ENCODE measurements around the gene CFAP119. TPM values are rescaled to one million over a fixed set of nuclear protein-coding genes. Genes with fewer than 3 reads are reported as not detected.

CFAP119 gene
- total RNA-seq, 2 donors from 2014 or later, result 3.1 to 13.2 TPM

Small RNA genes lying within 50 kb of the gene (small RNA-seq; reads per million reads assigned to genes)
- 0.65 to 1.1 reads per million in 2 donors for gene SNORA30

Other genes with a start within 250 kb of the CFAP119 start
- 10 to 100 TPM; 46.5 to 61.1 TPM for gene ZNF768, start 235.5 kb downstream of the CFAP119 start, total RNA-seq
- gene ZNF747, start 227.2 kb downstream of the CFAP119 start, total RNA-seq, result 10 to 100 TPM; 15.8 to 22.6 TPM
- gene ZNF764, start 203.7 kb downstream of the CFAP119 start, total RNA-seq, result 10 to 100 TPM; 15.7 to 22.5 TPM
- gene ZNF688, start 190.3 kb downstream of the CFAP119 start, total RNA-seq, result 10 to 100 TPM; 20.4 to 21.5 TPM
- gene ZNF785, start 176.4 kb downstream of the CFAP119 start, total RNA-seq, result 10 to 100 TPM; 16.9 to 18.9 TPM
- 10 to 100 TPM; 13.4 to 17.8 TPM for gene ZNF689, start 151.7 kb downstream of the CFAP119 start, total RNA-seq
- 10 to 100 TPM; 37.5 to 66.7 TPM for gene PRR14, start 111.1 kb downstream of the CFAP119 start, total RNA-seq
- 100 to 1,000 TPM in 1 of 2 donors, 10 to 100 TPM in 1; 49.0 to 106 TPM for gene FBRS, start 103.6 kb downstream of the CFAP119 start, total RNA-seq
- gene SRCAP, start 62.9 kb downstream of the CFAP119 start, total RNA-seq, result 10 to 100 TPM; 42.8 to 79.0 TPM
- gene PHKG2, start 13.6 kb downstream of the CFAP119 start, total RNA-seq, result 10 to 100 TPM; 37.2 to 45.2 TPM
- gene RNF40, start 260 bp upstream of the CFAP119 start, total RNA-seq, result 100 to 1,000 TPM in 1 of 2 donors, 10 to 100 TPM in 1; 89.9 to 113 TPM
- 10 to 100 TPM; 17.9 to 24.0 TPM for gene ZNF629, start 25.1 kb upstream of the CFAP119 start, total RNA-seq
- 10 to 100 TPM; 54.2 to 54.8 TPM for gene BCL7C, start 132.0 kb upstream of the CFAP119 start, total RNA-seq
- gene CTF1, start 134.6 kb upstream of the CFAP119 start, total RNA-seq, result 10 to 100 TPM in 1 of 2 donors, 1 to 10 TPM in 1; 9.8 to 13.9 TPM
- 100 to 1,000 TPM in 1 of 2 donors, 10 to 100 TPM in 1; 23.5 to 125 TPM for gene FBXL19, start 161.5 kb upstream of the CFAP119 start, total RNA-seq
- 100 to 1,000 TPM in 1 of 2 donors, 10 to 100 TPM in 1; 74.6 to 114 TPM for gene ORAI3, start 187.0 kb upstream of the CFAP119 start, total RNA-seq
- 10 to 100 TPM in 1 of 2 donors, 1 to 10 TPM in 1; 10.0 to 29.1 TPM for gene SETD1A, start 195.7 kb upstream of the CFAP119 start, total RNA-seq
- gene HSD3B7, start 223.1 kb upstream of the CFAP119 start, total RNA-seq, result 10 to 100 TPM; 10.3 to 10.7 TPM
- gene STX1B, start 248.6 kb upstream of the CFAP119 start, total RNA-seq, result under 1 TPM; 0.36 to 0.91 TPM

All from prostate gland (tissue), 2 donors.